Measurements from ENCODE around the gene PCAT7.

GRCh38 chr9:94533155-94533554 lies 21.7 kb upstream of the PCAT7 start:
- TF ChIP-seq CTCF (IDR thresholded peaks at IDR 0.05), result no peak
- TF ChIP-seq POLR2A (IDR thresholded peaks at IDR 0.05), result no peak
